Gastrocnemius medialis (tissue), 4 donors: ENCODE results near the gene VNN1.
"Not testable (repeated sequence)": the region's sequence is repeated elsewhere in the genome, so short reads cannot be mapped to it uniquely, and the experiment has no call there.

Source experiments
- CTCF ChIP-seq, 5 experiments: fragments of 450-650 bp in 3 of 5; fragments of 200-600 bp in 2 of 5; sonication (generic) in 2 of 5; IDR thresholded peaks in 4 of 5; conservative IDR thresholded peaks in 1 of 5; 1 replicate in 4 of 5; 2 replicates in 1 of 5; pipeline ENCODE4 v1.5.1; 2016 to 2019; ENCODE audit warnings: antibody characterized with exemption in 5 of 5, mild to moderate bottlenecking in 3 of 5, moderate library complexity in 3 of 5
- POLR2A ChIP-seq, 2 donors: fragments of 450-650 bp; IDR thresholded peaks; one replicate each; pipeline ENCODE4 v1.6.1; 2017; ENCODE audit warnings: antibody characterized with exemption in 2 of 2, mild to moderate bottlenecking in 2 of 2, moderate library complexity in 2 of 2

GRCh38 chr6:132679094-132679493 is 34.8 kb downstream of the VNN1 start:
- TF ChIP-seq CTCF (IDR thresholded peaks at IDR 0.05 in 4 of 5, conservative IDR thresholded peaks at IDR 0.05 in 1 of 5); POLR2A (IDR thresholded peaks at IDR 0.05): not testable (repeated sequence)
